ENCODE data around the gene ANKRD50. TPM values are rescaled to one million over a fixed set of nuclear protein-coding genes. Genes with fewer than 3 reads are reported as not detected.

Gene ANKRD50
- total and polyA plus RNA-seq, 9 of the 15 experiments (the other 6 are each of a cell fraction or from before 2014, with no cell fraction given), result 2.0 to 8.0 (median 6.2) TPM

DNA sequence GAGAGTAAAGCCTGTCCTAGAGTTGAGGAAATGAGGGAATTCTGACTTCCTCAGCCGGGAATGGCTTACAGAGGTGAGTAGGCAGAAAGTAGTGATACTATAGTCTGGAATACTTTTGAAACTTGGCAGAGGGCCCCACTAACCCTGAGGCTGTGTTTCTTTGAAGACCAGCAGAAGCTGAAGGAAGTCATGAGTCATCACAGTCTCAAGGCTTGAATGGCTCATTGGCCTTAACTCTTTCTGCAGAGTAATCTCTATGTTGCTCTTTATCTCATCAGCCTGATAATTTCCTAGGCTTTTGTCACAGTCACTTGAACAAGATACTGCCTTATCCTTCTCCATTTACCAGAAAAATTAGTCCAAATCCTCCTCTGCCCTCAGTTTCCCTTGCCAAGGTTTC lies 80.8 kb downstream of the ANKRD50 start:
- ChIA-PET CTCF (ENCODE audit: low intra/inter-chr PET ratio) (no interaction called here), POLR2A (interaction anchor here (0.8 kb wide), 1 partner anchor 78 kb away, joined by 3 read pairs; no protein-coding TSS in a partner anchor)
- Histone ChIP-seq H3K9me1 (ENCODE audit: control insufficient read depth, insufficient read depth, low read length) (no peaks in the 10 kb centered on the region), H3K4me1 (replicated peaks in 1 of 2; ENCODE audit: control insufficient read depth in 2 of 2, insufficient read depth in 2 of 2, low read length in 2 of 2) (peaks cover 0 to 6% of the 10 kb centered on the region in 2 experiments; a peak in 2 of 5 replicates), H4K20me1 (replicated peaks; ENCODE audit: control insufficient read depth, insufficient read depth, low read length) (no peaks in the 10 kb centered on the region), H3K9ac (ENCODE audit: insufficient read depth in 1 of 2, low read depth in 2 of 2, low read length in 2 of 2) (no peak overlapping the region), H2AFZ (ENCODE audit: low read depth, low read length) (peak overlapping the region; percentile 43; the same call in 1 of the 2 replicates), H3K9me3 (replicated peaks; ENCODE audit: control insufficient read depth, insufficient read depth, low read depth, low read length) (no peaks in the 10 kb centered on the region; the same call in 1 of the 2 replicates), H3K4me3 (no peak overlapping the region), H3K27ac (ENCODE audit: extremely low read depth, low read depth, low read length) (peak overlapping the region; percentile 73; the same call in 1 of the 3 replicates), H3K36me3 (ENCODE audit: control insufficient read depth, insufficient read depth, low read length) (no peaks in the 10 kb centered on the region), H3K79me2 (ENCODE audit: control insufficient read depth, insufficient read depth, low read length) (no peaks in the 10 kb centered on the region), H3K27me3 (ENCODE audit: control insufficient read depth in 2 of 2, insufficient read depth in 2 of 2, low read length in 2 of 2) (no peaks in the 10 kb centered on the region), H3K4me2 (ENCODE audit: insufficient read depth, low read length) (no peak overlapping the region)
- FAIRE-seq (peak; percentile 56), DNase-seq (ENCODE audit: extremely low read depth in 1 of 4, low spot score in 3 of 4) (peak in 3 of 4 experiments; percentile 21 to 80 (median 46)), ATAC-seq (peak; percentile 91)
- BruUV-seq (replicated peaks), result no TSS peak
- 0% methylated on average over 1 of the region's 1 CpG for WGBS (ENCODE audit: insufficient coverage, low coverage, missing lambda C conversion rate)
- intact Hi-C loops (cut with micrococcal nuclease), result no loop called here
- in situ Hi-C loops (cut with MboI), result no loop called here
- TF ChIP-seq FOS (IDR thresholded peaks at IDR 0.05; ENCODE audit: extremely low read depth, insufficient read length), result peak; percentile 14
- no peak for TF ChIP-seq PPARD (CRISPR knock-in tag; IDR thresholded peaks at IDR 0.05)
- no peak for TF ChIP-seq ATF1 (CRISPR knock-in tag; IDR thresholded peaks at IDR 0.05)
- peak; percentile 28; the same call in 1 of the 2 replicates for TF ChIP-seq ATF1 (tag; IDR thresholded peaks at IDR 0.05)
- TF ChIP-seq, protein P1, sequence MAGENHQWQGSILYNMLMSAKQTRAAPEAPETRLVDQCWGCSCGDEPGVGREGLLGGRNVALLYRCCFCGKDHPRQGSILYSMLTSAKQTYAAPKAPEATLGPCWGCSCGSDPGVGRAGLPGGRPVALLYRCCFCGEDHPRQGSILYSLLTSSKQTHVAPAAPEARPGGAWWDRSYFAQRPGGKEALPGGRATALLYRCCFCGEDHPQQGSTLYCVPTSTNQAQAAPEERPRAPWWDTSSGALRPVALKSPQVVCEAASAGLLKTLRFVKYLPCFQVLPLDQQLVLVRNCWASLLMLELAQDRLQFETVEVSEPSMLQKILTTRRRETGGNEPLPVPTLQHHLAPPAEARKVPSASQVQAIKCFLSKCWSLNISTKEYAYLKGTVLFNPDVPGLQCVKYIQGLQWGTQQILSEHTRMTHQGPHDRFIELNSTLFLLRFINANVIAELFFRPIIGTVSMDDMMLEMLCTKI (IDR thresholded peaks at IDR 0.05; ENCODE audit: partially characterized antibody), result no peak
- TF ChIP-seq FOXM1 (IDR thresholded peaks at IDR 0.05; ENCODE audit: low read depth), result 0 out of 2 replicates have a peak, but pooled peaks have one; percentile 16
- TF ChIP-seq FOXM1 (CRISPR knock-in tag; IDR thresholded peaks at IDR 0.05; ENCODE audit: low read depth), result no peak
- TF ChIP-seq MAFK (IDR thresholded peaks at IDR 0.05; ENCODE audit: low read length), result peak; percentile 60
- no peak for TF ChIP-seq ZNF224 (CRISPR knock-in tag; IDR thresholded peaks at IDR 0.05)
- TF ChIP-seq SOX6 (IDR thresholded peaks at IDR 0.05), result peak; percentile 75
- TF ChIP-seq SP1 (CRISPR knock-in tag; IDR thresholded peaks at IDR 0.05), result no peak
- peak; percentile 53 for TF ChIP-seq MEIS2 (IDR thresholded peaks at IDR 0.05; ENCODE audit: partially characterized antibody)
- no peak for TF ChIP-seq ZNF785 (CRISPR knock-in tag; IDR thresholded peaks at IDR 0.05)
- peak; percentile 77 for TF ChIP-seq DPF2 (IDR thresholded peaks at IDR 0.05)
- no peak for TF ChIP-seq CBX5 (IDR thresholded peaks at IDR 0.05; ENCODE audit: borderline replicate concordance, low read depth)
- TF ChIP-seq TRIM24 (IDR thresholded peaks at IDR 0.05), result peak in 1 of 2 experiments; percentile 43; a peak in 1 of 4 replicates
- no peak for TF ChIP-seq TAF15 (IDR thresholded peaks at IDR 0.05; ENCODE audit: low read depth, low read length)
- 0 out of 2 replicates have a peak, but pooled peaks have one; percentile 36 for TF ChIP-seq NBN (IDR thresholded peaks at IDR 0.05; ENCODE audit: low read depth)
- TF ChIP-seq, protein P2, sequence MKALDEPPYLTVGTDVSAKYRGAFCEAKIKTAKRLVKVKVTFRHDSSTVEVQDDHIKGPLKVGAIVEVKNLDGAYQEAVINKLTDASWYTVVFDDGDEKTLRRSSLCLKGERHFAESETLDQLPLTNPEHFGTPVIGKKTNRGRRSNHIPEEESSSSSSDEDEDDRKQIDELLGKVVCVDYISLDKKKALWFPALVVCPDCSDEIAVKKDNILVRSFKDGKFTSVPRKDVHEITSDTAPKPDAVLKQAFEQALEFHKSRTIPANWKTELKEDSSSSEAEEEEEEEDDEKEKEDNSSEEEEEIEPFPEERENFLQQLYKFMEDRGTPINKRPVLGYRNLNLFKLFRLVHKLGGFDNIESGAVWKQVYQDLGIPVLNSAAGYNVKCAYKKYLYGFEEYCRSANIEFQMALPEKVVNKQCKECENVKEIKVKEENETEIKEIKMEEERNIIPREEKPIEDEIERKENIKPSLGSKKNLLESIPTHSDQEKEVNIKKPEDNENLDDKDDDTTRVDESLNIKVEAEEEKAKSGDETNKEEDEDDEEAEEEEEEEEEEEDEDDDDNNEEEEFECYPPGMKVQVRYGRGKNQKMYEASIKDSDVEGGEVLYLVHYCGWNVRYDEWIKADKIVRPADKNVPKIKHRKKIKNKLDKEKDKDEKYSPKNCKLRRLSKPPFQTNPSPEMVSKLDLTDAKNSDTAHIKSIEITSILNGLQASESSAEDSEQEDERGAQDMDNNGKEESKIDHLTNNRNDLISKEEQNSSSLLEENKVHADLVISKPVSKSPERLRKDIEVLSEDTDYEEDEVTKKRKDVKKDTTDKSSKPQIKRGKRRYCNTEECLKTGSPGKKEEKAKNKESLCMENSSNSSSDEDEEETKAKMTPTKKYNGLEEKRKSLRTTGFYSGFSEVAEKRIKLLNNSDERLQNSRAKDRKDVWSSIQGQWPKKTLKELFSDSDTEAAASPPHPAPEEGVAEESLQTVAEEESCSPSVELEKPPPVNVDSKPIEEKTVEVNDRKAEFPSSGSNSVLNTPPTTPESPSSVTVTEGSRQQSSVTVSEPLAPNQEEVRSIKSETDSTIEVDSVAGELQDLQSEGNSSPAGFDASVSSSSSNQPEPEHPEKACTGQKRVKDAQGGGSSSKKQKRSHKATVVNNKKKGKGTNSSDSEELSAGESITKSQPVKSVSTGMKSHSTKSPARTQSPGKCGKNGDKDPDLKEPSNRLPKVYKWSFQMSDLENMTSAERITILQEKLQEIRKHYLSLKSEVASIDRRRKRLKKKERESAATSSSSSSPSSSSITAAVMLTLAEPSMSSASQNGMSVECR (CRISPR knock-in tag; IDR thresholded peaks at IDR 0.05), result no peak
- peak; percentile 81; the same call in 1 of the 2 replicates for TF ChIP-seq ZNF766 (CRISPR knock-in tag; conservative IDR thresholded peaks at IDR 0.05)
- TF ChIP-seq DACH1 (IDR thresholded peaks at IDR 0.05; ENCODE audit: partially characterized antibody), result peak; percentile 22
- TF ChIP-seq MAFG (tag; conservative IDR thresholded peaks at IDR 0.05), result peak; percentile 71
